ENCODE results near the gene OSBPL6. TPM values are rescaled to one million over a fixed set of nuclear protein-coding genes. Genes with fewer than 3 reads are reported as not detected.

Gene OSBPL6
- total RNA-seq, 4 donors from 2014 or later: 1.8 to 6.1 (median 3.4) TPM

DNA sequence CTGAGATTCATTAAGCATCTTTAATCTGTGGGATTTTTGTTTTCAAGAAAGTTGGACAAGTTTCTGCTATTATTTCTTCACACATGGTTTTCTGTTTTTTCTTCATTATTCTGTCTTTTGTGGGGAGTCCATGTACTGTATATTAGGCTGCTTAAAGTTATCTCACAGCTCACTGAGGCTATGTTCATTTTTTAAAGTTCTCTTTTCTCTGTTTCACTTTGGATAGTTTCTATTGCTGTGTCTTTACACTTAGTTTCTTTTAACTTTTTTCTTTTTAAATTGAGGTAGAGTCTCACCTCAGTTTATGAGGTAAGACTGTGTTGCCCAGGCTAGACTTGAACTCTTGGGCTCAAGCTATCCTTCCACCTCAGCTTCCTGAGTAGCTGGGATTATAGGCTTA is 8.6 kb downstream of the OSBPL6 start:
- no peaks in the 10 kb centered on the region for H3K27me3 ChIP-seq
- H3K4me1 ChIP-seq: no peaks in the 10 kb centered on the region
- H3K36me3 ChIP-seq: no peaks in the 10 kb centered on the region
- intact Hi-C loops (cut with DNase I): no loop called here
- no peak overlapping the region for H3K27ac ChIP-seq
- no peaks in the 10 kb centered on the region for H3K9me3 ChIP-seq
- TF ChIP-seq, protein P1, sequence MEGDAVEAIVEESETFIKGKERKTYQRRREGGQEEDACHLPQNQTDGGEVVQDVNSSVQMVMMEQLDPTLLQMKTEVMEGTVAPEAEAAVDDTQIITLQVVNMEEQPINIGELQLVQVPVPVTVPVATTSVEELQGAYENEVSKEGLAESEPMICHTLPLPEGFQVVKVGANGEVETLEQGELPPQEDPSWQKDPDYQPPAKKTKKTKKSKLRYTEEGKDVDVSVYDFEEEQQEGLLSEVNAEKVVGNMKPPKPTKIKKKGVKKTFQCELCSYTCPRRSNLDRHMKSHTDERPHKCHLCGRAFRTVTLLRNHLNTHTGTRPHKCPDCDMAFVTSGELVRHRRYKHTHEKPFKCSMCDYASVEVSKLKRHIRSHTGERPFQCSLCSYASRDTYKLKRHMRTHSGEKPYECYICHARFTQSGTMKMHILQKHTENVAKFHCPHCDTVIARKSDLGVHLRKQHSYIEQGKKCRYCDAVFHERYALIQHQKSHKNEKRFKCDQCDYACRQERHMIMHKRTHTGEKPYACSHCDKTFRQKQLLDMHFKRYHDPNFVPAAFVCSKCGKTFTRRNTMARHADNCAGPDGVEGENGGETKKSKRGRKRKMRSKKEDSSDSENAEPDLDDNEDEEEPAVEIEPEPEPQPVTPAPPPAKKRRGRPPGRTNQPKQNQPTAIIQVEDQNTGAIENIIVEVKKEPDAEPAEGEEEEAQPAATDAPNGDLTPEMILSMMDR (IDR thresholded peaks at IDR 0.05): no peak
- no peak for TF ChIP-seq POLR2A (IDR thresholded peaks at IDR 0.05)
- DNase-seq: no peak
- H3K4me3 ChIP-seq: no peak overlapping the region

DNA sequence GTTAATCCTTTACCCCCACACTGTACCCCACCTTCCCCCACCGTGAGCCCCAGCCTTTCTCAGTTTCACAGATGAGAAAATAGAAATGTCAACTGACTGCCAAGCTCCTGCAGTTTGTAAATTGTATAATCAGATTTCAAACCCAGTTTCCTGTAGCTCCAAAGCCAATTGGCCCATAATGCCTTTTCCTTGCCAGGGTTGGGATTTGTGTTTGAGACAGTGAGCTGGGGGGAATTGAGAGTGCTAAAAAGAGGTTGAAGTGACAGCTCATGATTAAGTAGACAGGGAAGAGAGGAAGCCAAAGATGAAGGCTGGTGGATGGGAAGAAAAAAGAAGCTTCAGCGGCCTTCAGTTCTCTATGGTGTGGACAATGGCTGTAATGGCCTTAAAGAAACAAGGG is 10.7 kb downstream of the OSBPL6 start:
- Histone ChIP-seq H3K4me1 (no peaks in the 10 kb centered on the region), H3K36me3 (no peaks in the 10 kb centered on the region), H3K9me3 (no peaks in the 10 kb centered on the region), H3K27ac (no peak overlapping the region), H3K27me3 (no peaks in the 10 kb centered on the region), H3K4me3 (no peak overlapping the region)
- WGBS, 2 donors: 53 to 66% methylated on average over 2 of the region's 2 CpGs
- DNase-seq: no peak
- TF ChIP-seq POLR2A (IDR thresholded peaks at IDR 0.05): no peak
- intact Hi-C loops (cut with DNase I): no loop called here

DNA sequence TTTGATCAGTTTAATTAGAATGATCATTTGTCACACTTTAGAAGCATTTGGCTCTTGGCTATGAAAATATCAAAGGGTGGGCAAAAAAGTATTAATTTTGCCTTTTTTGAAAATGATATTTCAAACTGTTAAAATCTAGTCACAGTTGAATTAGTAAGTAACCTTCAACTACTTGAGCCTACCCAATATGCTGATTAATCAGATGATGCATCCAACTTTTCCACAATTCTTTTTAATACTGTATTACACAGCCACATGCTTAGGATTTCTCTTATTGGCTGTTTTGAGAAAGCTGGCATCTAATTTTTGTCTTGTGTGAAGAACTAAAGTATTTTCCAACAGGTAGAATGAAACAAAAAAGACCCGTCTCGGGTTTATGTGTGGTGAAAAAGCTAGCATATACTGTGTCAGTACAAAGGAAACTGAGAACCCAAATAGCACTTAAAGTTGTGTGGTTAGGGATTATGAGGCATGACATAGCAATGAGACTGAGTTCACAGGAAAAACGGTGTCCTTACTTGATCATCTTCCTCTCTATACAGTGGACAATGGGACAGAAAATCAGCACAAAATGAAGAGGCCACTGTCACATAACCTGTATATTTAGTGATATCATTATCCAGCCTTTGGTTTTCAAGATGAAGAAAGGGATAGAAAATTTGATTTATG is 11.7 kb downstream of the OSBPL6 start:
- no peak for DNase-seq
- 80 to 86% methylated on average over 3 of the region's 3 CpGs for WGBS, 2 donors
- Histone ChIP-seq H3K27me3 (no peaks in the 10 kb centered on the region), H3K36me3 (no peaks in the 10 kb centered on the region), H3K27ac (no peak overlapping the region), H3K4me1 (no peaks in the 10 kb centered on the region), H3K9me3 (no peaks in the 10 kb centered on the region), H3K4me3 (no peak overlapping the region)
- intact Hi-C loops (cut with DNase I): no loop called here
- TF ChIP-seq, protein P1 (IDR thresholded peaks at IDR 0.05): no peak
- TF ChIP-seq POLR2A (IDR thresholded peaks at IDR 0.05): no peak

DNA sequence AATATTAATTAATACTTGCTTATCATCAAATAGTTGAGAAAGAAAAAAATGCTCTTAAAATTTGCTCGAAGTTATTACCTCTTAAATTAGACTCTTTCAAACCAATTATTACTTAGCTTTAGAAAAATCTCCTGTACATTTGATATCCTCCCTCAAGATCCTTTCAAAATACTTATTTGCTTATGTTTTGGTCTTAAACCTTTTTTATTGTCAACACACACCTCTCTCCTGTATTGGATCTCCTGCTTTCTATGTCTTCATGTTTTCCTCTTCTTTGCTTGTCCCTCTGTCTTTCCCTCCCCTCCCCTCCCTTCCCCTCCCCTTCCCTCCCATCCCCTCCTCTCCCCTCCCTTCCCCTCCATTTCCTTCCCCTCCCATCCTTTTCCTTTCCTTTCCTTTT is 14.0 kb downstream of the OSBPL6 start:
- Histone ChIP-seq H3K27ac (no peak overlapping the region), H3K4me3 (no peak overlapping the region), H3K27me3 (no peaks in the 10 kb centered on the region), H3K36me3 (no peaks in the 10 kb centered on the region), H3K9me3 (no peaks in the 10 kb centered on the region), H3K4me1 (no peaks in the 10 kb centered on the region)
- no peak for TF ChIP-seq POLR2A (IDR thresholded peaks at IDR 0.05)
- TF ChIP-seq, protein P1 (IDR thresholded peaks at IDR 0.05): no peak
- intact Hi-C loops (cut with DNase I): no loop called here
- no peak for DNase-seq
- WGBS, 2 donors: 91 to 97% methylated on average over 1 of the region's 1 CpG

DNA sequence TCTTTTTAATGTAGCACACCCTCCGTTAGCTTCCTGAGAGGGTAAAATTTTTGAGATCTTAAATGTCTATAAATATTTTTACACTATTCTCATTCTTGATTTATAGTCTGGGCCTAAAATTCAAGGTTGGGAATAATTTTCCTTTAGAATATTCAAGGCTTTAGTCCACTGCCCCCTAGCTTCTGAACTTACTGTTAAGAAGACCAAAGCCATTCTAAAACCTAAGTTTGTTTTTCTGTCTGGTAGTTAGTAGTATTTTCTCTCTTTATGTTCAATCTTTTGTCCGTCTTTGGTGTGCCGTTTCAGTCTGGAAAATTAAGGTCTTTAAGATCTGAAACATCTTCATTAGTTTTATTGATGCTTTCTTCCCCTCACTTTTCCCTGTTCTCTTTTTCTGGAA is 14.5 kb downstream of the OSBPL6 start:
- Histone ChIP-seq H3K4me3 (no peak overlapping the region), H3K36me3 (no peaks in the 10 kb centered on the region), H3K9me3 (no peaks in the 10 kb centered on the region), H3K27ac (no peak overlapping the region), H3K27me3 (no peaks in the 10 kb centered on the region), H3K4me1 (no peaks in the 10 kb centered on the region)
- no peak for DNase-seq
- TF ChIP-seq, protein P1 (IDR thresholded peaks at IDR 0.05): peak in 2 of 6 experiments; percentile 19 to 30
- no peak for TF ChIP-seq POLR2A (IDR thresholded peaks at IDR 0.05)
- intact Hi-C loops (cut with DNase I): no loop called here
- 89 to 94% methylated on average over 3 of the region's 3 CpGs for WGBS, 2 donors

DNA sequence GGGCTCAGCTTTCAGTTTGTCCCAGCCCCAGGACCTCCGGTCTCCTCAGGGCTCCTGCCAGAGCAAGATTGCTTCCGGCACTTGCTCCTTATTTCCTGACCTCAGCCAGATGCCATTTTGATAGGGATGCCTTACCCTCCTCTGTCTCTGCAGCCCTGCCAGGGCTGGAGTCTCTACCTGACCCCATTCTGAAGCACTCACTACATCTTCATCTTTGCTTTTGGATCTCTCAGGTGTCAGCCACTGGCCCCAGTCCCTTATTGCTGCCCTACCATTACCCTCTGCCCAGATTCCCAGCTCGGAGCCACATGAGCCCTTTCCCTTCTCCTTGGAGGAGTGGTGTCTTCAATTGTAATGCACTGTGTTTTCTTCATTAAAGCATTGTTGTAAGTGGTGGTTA is 17.1 kb downstream of the OSBPL6 start:
- no peak overlapping the region for H3K4me3 ChIP-seq
- intact Hi-C loops (cut with DNase I): no loop called here
- H3K36me3 ChIP-seq: no peaks in the 10 kb centered on the region
- DNase-seq: no peak
- 82 to 88% methylated on average over 3 of the region's 3 CpGs for WGBS, 2 donors
- H3K4me1 ChIP-seq: no peaks in the 10 kb centered on the region
- no peak for TF ChIP-seq POLR2A (IDR thresholded peaks at IDR 0.05)
- TF ChIP-seq, protein P1 (IDR thresholded peaks at IDR 0.05): no peak
- no peak overlapping the region for H3K27ac ChIP-seq
- no peaks in the 10 kb centered on the region for H3K9me3 ChIP-seq
- no peaks in the 10 kb centered on the region for H3K27me3 ChIP-seq

Data from esophagus squamous epithelium (tissue), 5 donors.